Thyroid gland (tissue), 4 donors: Measurements from ENCODE around the gene ARID3C.

ENCODE experiments used
- POLR2A ChIP-seq, 2 donors: fragments of 450-650 bp; IDR thresholded peaks; one replicate each; pipeline ENCODE4 v1.6.1; 2017; ENCODE audit warnings: antibody characterized with exemption in 2 of 2, mild to moderate bottlenecking in 2 of 2, moderate library complexity in 1 of 2
- TF ChIP-seq, protein P1 (sequence below), 6 experiments: fragments of 200-600 bp in 3 of 6; fragments of 450-650 bp in 3 of 6; sonication (generic) in 3 of 6; IDR thresholded peaks; one replicate each; pipeline ENCODE4 v1.5.1; 2016 to 2019; ENCODE audit warnings: antibody characterized with exemption in 6 of 6, mild to moderate bottlenecking in 2 of 6, inconsistent platforms in 1 of 6, moderate library complexity in 1 of 6

DNA sequence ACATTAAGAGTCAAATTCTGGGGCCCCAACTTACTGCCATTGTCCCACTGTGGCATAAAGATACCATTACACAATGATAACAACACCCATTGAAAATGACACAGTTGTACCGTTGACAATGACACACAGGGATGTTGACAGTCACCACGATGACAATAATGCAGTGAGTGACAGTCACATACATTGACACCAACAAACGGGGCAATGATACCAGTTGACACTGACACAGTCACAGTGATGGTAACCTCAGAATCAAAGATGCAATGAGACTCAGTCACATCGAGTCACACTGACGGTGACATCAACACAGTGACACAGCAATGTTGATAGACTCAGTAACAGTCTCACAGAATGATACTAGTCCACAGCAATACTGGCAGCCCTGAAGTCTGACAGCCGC is 56.2 kb downstream of the ARID3C start:
- TF ChIP-seq, protein P1, sequence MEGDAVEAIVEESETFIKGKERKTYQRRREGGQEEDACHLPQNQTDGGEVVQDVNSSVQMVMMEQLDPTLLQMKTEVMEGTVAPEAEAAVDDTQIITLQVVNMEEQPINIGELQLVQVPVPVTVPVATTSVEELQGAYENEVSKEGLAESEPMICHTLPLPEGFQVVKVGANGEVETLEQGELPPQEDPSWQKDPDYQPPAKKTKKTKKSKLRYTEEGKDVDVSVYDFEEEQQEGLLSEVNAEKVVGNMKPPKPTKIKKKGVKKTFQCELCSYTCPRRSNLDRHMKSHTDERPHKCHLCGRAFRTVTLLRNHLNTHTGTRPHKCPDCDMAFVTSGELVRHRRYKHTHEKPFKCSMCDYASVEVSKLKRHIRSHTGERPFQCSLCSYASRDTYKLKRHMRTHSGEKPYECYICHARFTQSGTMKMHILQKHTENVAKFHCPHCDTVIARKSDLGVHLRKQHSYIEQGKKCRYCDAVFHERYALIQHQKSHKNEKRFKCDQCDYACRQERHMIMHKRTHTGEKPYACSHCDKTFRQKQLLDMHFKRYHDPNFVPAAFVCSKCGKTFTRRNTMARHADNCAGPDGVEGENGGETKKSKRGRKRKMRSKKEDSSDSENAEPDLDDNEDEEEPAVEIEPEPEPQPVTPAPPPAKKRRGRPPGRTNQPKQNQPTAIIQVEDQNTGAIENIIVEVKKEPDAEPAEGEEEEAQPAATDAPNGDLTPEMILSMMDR (IDR thresholded peaks at IDR 0.05): no peak
- TF ChIP-seq POLR2A (IDR thresholded peaks at IDR 0.05): no peak
